SK-N-SH treated with all-trans-retinoic acid at 6 μM for 48 hours (cell line): ENCODE data around the gene TPCN1.

Experiments
- ARNTL ChIP-seq: fragments of 450-650 bp; formaldehyde crosslinking; IDR thresholded peaks from 2 replicates; pipeline ENCODE4 v1.5.0; 2020; ENCODE audit warnings: low read depth, mild to moderate bottlenecking, moderate library complexity, borderline replicate concordance
- CSRNP3 ChIP-seq: fragments of 250-450 bp; sonication (Bioruptor Pico); IDR thresholded peaks from 2 replicates; pipeline ENCODE4 v1.5.1; 2021; ENCODE audit warnings: mild to moderate bottlenecking, moderate library complexity
- ESRRG ChIP-seq: fragments of 250-450 bp; sonication (Bioruptor Pico); IDR thresholded peaks from 2 replicates; pipeline ENCODE4 v1.6.1; 2021; ENCODE audit warnings: mild to moderate bottlenecking
- GLIS3 ChIP-seq: fragments of 250-450 bp; sonication (Bioruptor Pico); IDR thresholded peaks from 2 replicates; pipeline ENCODE4 v1.5.0; 2020; ENCODE audit warnings: mild to moderate bottlenecking, moderate library complexity
- OSR1 ChIP-seq: fragments of 250-450 bp; sonication (Bioruptor Pico); IDR thresholded peaks from 2 replicates; pipeline ENCODE4 v1.8.0; 2022; ENCODE audit warnings: moderate library complexity, mild to moderate bottlenecking, inconsistent platforms
- RARB ChIP-seq: fragments of 250-450 bp; sonication (Bioruptor Pico); IDR thresholded peaks from 2 replicates; pipeline ENCODE4 v1.8.0; 2021; ENCODE audit warnings: mild to moderate bottlenecking, moderate library complexity
- TCF4 ChIP-seq: fragments of 250-450 bp; sonication (Bioruptor Pico); IDR thresholded peaks from 2 replicates; pipeline ENCODE4 v1.8.0; 2021; ENCODE audit warnings: mild to moderate bottlenecking, moderate library complexity, borderline replicate concordance
- ZFP30 ChIP-seq: fragments of 450-650 bp; formaldehyde crosslinking; IDR thresholded peaks from 2 replicates; pipeline ENCODE4 v1.5.0; 2022; ENCODE audit warnings: mild to moderate bottlenecking, moderate library complexity

- TF ChIP-seq ESRRG: no peak
- TF ChIP-seq GLIS3 (CRISPR knock-in tag): no peak
- TF ChIP-seq ARNTL (CRISPR knock-in tag): no peak
- TF ChIP-seq TCF4 (CRISPR knock-in tag): no peak
- no peak for TF ChIP-seq RARB (CRISPR knock-in tag)
- no peak for TF ChIP-seq CSRNP3 (CRISPR knock-in tag)
- TF ChIP-seq OSR1 (CRISPR knock-in tag): no peak
- no peak for TF ChIP-seq ZFP30 (CRISPR knock-in tag)
Observed at GRCh38 chr12:113298472-113298817, 77.2 kb downstream of the TPCN1 start.
